NCI-H128 (cell line): ENCODE data around the gene KRTAP20-3.

Experiments
- DNase-seq: peaks from one replicate; lab custom pipeline; 2025; ENCODE audit not compliant: unreplicated experiment; lab: John Stamatoyannopoulos, UW

Gene KRTAP20-3

GRCh38 chr21:30680586-30680985 is 37.9 kb downstream of the KRTAP20-3 start:
- no peak for DNase-seq

- no peak for DNase-seq
Observed at GRCh38 chr21:30684506-30684905, 41.8 kb downstream of the KRTAP20-3 start.

- no peak for DNase-seq
Observed at GRCh38 chr21:30689822-30690221, 47.2 kb downstream of the KRTAP20-3 start.
